ENCODE data around the gene OR5M10.
"Not testable (repeated sequence)": the region's sequence is repeated elsewhere in the genome, so short reads cannot be mapped to it uniquely, and the experiment has no call there.

The OR5M10 gene

DNA sequence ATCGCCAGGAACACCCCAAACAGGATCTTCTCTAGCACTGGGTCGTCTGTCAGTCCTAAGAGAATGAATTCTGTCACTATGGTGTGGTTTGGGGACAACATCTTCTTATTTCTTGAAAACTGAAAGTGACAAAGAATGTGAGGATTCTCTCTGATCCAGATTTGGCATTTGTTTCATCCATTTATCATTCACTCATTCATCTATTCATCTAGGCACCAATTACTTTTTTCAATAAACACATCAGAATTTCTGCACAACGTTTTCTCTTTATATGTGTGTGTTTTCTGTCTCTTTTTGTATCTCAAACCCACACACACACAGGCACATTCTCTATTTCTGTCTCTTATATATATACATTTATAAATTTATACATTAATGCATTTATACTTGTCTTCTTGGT lies at the start of gene OR5M10:
TSS of gene OR5M10 (minus strand) at position 101 of the 400 bp plus-strand sequence. CDS start at position 101, 0 bp downstream.
- no peak for DNase-seq

DNA sequence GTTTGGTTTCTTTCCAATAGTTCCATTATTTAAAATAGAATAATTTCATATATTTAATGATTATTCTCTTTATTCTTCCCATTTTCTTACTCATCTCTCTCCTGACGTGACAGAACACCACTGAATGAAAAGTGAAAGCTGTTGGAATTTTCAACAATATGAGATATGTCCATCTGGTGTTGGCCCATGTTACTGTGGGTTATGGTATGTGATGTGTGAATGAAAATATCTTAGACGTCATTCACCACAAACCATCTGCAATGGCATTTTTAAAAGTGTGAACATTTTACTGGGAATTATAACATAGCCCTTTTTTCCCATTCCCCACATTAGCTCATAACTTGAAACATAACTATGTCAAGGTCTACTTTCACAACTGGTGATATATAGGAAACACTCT lies 48.4 kb upstream of the OR5M10 start:
- DNase-seq, result no peak

DNA sequence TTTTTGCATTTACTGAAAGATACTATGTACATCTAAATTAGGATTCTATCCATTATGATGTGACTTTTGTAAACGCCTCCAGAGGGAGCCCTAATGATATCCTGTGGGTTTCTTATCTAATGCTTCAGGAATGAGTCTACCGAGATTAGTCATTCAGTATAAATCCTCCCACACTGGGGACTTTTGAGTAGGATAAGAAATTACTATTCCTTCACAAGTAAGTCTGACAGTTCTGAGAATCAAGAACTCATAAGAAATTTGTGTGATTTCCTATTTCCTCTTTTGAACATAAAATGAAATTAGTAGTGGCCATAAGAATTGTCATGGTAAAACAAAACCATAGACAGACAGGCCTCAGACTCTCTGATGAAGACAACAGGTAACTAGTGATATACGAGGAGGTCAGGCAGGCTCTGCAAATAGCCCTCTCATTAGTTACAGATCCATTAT lies 47.2 kb upstream of the OR5M10 start:
- no peak for DNase-seq

DNA sequence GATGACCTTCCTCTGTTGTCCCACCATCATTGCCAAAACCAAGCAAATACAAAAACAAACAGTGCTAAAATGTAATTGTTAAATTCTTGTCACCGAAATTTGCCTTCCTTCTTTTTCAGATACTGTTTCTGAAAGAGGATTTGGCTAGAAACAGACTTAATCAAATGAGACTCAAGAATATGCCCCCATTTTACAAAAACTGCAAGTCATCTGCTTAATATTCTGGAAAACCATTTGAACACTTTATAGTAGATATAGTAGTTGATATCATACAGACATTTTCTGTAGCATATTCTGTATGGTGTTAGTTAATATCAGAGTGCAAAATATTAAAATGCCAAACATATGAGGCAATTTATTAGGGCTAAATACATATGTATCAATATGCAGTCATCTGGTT lies 33.7 kb upstream of the OR5M10 start:
- DNase-seq, result no peak

DNA sequence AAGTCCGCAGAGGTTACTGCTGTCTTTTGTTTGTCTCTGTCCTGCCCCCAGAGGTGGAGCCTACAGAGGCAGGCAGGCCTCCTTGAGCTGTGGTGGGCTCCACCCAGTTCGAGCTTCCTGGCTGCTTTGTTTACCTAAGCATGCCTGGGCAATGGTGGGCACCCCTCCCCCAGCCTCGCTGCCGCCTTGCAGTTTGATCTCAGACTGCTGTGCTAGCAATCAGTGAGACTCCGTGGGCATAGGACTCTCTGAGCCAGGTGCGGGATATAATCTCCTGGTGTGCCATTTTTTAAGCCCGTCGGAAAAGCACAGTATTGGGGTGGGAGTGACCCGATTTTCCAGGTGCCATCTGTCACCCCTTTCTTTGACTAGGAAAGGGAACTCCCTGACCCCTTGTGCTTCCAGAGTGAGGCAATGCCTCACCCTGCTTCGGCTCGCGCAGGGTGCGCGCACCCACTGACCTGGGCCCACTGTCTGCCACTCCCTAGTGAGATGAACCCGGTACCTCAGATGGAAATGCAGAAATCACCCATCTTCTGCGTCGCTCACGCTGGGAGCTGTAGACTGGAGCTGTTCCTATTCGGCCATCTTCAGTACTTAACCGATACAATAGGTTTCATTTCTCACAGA lies 14.7 kb upstream of the OR5M10 start:
- not testable (repeated sequence) for DNase-seq

DNA sequence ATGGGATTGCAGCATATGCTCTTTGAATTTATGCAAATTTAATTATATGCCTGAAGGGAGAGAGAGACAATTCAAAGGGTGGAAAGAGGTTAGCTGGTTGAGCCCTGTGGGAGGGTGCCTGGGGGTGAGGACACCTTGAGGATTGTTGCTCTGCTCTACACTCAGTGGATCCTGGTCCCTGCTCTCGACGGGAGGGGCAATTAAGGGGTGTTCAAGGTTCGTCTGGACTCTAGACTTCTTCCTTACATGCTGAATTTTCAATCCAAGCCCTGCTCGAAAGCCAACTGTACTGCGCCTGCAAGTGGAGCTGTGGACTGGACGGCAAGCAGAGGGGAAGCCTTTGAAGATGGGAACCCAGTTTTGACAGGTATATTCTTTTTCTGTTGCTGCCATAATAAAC lies 18.9 kb downstream of the OR5M10 start:
- no peak for DNase-seq

DNA sequence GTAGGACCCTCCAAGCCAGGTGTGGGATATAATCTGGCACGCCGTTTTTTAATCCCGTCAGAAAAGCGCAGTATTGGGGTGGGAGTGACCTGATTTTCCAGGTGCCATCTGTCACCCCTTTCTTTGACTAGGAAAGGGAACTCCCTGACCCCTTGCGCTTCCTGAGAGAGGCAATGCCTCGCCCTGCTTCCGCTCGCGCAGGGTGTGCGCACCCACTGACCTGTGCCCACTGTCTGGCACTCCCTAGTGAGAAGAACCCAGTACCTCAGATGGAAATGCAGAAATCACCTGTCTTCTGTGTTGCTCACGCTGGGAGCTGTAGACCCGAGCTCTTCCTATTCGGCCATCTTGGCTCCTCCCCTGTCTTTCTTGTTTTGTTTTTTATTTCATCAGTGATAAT lies 22.8 kb downstream of the OR5M10 start:
- not testable (repeated sequence) for DNase-seq

DNA sequence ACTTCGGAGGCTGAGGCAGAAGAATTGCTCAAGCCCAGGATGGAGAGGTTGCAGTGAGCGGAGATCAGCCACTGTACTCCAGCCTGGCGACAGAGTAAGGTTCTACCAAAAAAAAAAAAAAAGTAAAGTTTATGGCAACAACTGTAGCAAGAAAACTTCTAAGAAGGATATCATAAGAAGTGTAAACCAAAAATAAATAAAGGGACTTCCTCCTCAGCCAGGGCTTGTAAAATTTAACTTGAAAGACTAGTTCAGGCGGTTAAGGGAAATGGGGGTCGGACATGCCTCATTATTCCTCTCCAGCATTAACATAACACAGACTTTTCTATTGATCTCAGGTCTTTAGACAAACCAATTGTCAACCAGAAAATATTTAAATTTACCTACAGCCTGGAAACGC lies 32.0 kb downstream of the OR5M10 start:
- no peak for DNase-seq

DNA sequence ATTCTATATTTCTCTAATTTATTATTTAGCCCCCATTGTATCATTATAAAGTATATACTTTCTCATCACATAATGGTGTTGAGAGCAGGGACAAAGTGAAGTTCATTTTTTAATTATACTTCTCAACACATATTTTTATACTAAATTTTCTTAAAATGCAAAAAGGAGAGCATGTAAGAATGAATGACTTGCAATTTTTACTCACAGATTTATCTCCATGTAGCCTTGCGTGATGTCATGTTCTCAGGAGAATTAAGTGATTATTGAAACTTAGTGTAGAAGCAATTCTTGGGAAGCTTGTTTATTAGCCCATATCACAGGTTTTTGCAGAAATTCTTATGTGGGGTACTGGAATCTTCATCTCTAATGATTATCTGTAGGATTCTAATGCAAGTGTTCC lies 33.8 kb downstream of the OR5M10 start:
- no peak for DNase-seq

DNA sequence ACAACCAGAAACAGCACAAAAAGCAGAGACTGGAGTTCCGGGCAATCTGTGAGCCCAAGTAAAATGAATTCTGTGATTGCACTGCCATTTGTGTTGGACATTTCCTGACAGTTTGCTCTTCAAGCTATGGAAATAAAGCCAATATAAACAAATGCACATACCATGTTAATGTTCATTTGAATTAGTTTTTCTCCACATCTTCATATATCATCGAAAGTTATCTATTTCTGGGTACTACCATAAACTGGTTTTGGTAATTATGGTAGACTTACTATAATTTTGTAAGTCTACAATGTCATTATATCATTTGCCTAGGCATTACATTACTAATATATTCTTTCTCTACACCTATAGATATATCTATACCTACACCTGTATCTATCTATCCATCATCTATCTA lies 34.4 kb downstream of the OR5M10 start, which contains the start of gene OR5M11:
TSS of gene OR5M11 (minus strand) at position 101 of the 400 bp plus-strand sequence. CDS start at position 101, 0 bp downstream.
- no peak for DNase-seq

DNA sequence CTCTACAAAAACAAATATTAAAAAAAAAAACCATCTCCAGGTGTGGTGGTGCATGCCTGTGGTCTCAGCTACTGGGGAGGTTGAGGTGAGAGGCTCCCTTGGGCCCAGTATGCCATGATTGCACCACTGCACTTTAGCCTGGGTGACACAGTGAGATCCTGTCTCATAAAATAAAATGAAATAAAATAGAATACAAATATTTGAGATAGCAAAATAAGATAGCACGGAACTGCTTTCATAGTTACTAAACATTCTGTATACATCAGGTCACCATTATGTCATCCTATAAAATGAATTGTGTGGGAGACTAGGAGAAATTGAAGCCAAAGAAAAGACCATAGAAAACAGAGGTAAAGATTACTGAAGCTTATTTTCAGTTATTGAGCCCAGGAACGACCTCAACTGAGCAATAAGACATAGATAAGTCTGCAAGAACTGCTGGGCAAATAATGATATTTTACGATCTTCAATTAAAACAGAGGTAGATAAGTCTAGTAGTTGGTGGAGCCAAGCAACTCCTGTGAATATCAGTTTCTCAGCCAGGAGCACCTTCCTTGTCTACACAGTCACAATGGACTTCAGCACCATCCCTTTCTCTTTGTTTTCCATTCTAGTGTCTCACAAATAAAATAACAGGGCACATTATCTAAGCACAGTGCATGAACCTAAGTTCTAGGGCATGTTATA lies 44.3 kb downstream of the OR5M10 start:
- DNase-seq, result no peak

DNA sequence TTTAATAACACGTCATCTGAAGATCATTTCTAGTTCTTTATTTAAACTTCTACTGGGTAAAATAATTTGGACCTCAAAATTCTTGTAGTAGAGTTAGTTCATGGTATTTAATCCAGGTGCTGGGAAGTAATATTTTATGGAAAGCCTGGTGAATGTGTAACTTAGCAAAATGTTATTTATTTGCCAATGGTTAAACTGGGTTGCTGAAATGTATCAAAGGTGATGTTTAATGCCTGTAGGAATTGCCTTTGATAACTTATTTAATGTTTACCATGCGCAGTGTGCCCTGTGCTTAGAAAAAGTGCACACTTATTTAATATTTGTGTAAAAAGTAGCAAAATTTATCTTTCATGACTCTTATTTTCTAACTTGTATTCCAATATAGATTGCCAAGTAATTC lies 45.7 kb downstream of the OR5M10 start:
- no peak for DNase-seq

All from stimulated activated CD4-positive, alpha-beta T cell treated with anti-CD3 and anti-CD28 coated beads, Interleukin-2, amount 100 ng/mL, for 48 hours (primary cell).